GM21367 (cell line): ENCODE measurements around the gene ACACA.

ENCODE experiments used
- ATAC-seq: cut with Tn5 transposase; IDR thresholded peaks from one replicate; pipeline ENCODE4 v1.9.1; 2021; ENCODE audit not compliant: unreplicated experiment

Gene ACACA

GRCh38 chr17:37299257-37299980 is 107.2 kb downstream of the ACACA start:
- no peak for ATAC-seq

GRCh38 chr17:37295888-37296287 is 110.7 kb downstream of the ACACA start:
- no peak for ATAC-seq

- no peak for ATAC-seq
Observed at GRCh38 chr17:37294888-37295287, 111.7 kb downstream of the ACACA start.

GRCh38 chr17:37293770-37294169 is 112.9 kb downstream of the ACACA start:
- ATAC-seq, result no peak

- no peak for ATAC-seq
Observed at GRCh38 chr17:37292429-37293139, 114.1 kb downstream of the ACACA start.

GRCh38 chr17:37291351-37291750 is 115.3 kb downstream of the ACACA start:
- no peak for ATAC-seq

- ATAC-seq, result no peak
Observed at GRCh38 chr17:37286430-37286829, 120.2 kb downstream of the ACACA start.

- ATAC-seq, result no peak
Observed at GRCh38 chr17:37284191-37284590, 122.4 kb downstream of the ACACA start.

GRCh38 chr17:37283414-37283961 is 123.1 kb downstream of the ACACA start:
- no peak for ATAC-seq

- no peak for ATAC-seq
Observed at GRCh38 chr17:37280841-37281240, 125.8 kb downstream of the ACACA start.

GRCh38 chr17:37278247-37278894 is 128.3 kb downstream of the ACACA start:
- ATAC-seq, result no peak

- no peak for ATAC-seq
Observed at GRCh38 chr17:37276475-37276874, 130.2 kb downstream of the ACACA start.

- no peak for ATAC-seq
Observed at GRCh38 chr17:37274461-37274860, 132.2 kb downstream of the ACACA start.

- no peak for ATAC-seq
Observed at GRCh38 chr17:37273409-37274051, 133.1 kb downstream of the ACACA start.

GRCh38 chr17:37265446-37266173 is 141.0 kb downstream of the ACACA start:
- no peak for ATAC-seq

GRCh38 chr17:37261286-37261685 is 145.3 kb downstream of the ACACA start:
- no peak for ATAC-seq

GRCh38 chr17:37259030-37259735 is 147.5 kb downstream of the ACACA start:
- ATAC-seq, result no peak

GRCh38 chr17:37256627-37257026 is 150.0 kb downstream of the ACACA start:
- ATAC-seq, result no peak

- ATAC-seq, result no peak
Observed at GRCh38 chr17:37255432-37255831, 151.2 kb downstream of the ACACA start.

- ATAC-seq, result no peak
Observed at GRCh38 chr17:37247825-37248224, 158.8 kb downstream of the ACACA start.
